Renal cortex interstitium (tissue), 11 donors: ENCODE results near the gene NUP85. TPM values are rescaled to one million over a fixed set of nuclear protein-coding genes. Genes with fewer than 3 reads are reported as not detected.
"Not testable (repeated sequence)": the region's sequence is repeated elsewhere in the genome, so short reads cannot be mapped to it uniquely, and the experiment has no call there.

Source experiments
- DNase-seq, 11 donors: peaks; one replicate each; pipeline ENCODE4 v3.0.0-alpha.2; 2013; ENCODE audit warnings: low read depth in 9 of 11, low spot score in 4 of 11; ENCODE audit errors: extremely low read depth in 1 of 11
- polyA plus RNA-seq, 3 donors: library from polyadenylated mRNA; unstranded; fragments of 120-200 nt; gene quantifications; one replicate each; pipeline ENCODE4 v1.2.1, GENCODE V29; 2013; ENCODE audit not compliant: insufficient read length in 3 of 3

NUP85 gene
- polyA plus RNA-seq, 3 donors, result 69.4 to 74.8 (median 70.6) TPM

GRCh38 chr17:75183999-75184884 is 21.2 kb upstream of the NUP85 start:
- DNase-seq, result no peak

- no peak for DNase-seq
Observed at GRCh38 chr17:75188614-75189013, 16.9 kb upstream of the NUP85 start.

GRCh38 chr17:75191584-75191983 is 13.9 kb upstream of the NUP85 start:
- DNase-seq, result no peak

GRCh38 chr17:75194879-75195278 is 10.6 kb upstream of the NUP85 start:
- DNase-seq, result no peak

GRCh38 chr17:75199886-75200618 is 5.4 kb upstream of the NUP85 start:
- DNase-seq, result no peak

- DNase-seq, result no peak
Observed at GRCh38 chr17:75205793-75206163, 299 bp downstream of the NUP85 start.

- DNase-seq, result not testable (repeated sequence)
Observed at GRCh38 chr17:75207050-75207407, 1.6 kb downstream of the NUP85 start.

GRCh38 chr17:75207760-75208159 is 2.3 kb downstream of the NUP85 start:
- no peak for DNase-seq

GRCh38 chr17:75208161-75208560 is 2.7 kb downstream of the NUP85 start:
- DNase-seq, result no peak

- DNase-seq, result no peak
Observed at GRCh38 chr17:75209061-75209460, 3.6 kb downstream of the NUP85 start.

- DNase-seq, result no peak
Observed at GRCh38 chr17:75218131-75218530, 12.7 kb downstream of the NUP85 start.

- DNase-seq, result no peak
Observed at GRCh38 chr17:75219815-75220214, 14.3 kb downstream of the NUP85 start.

GRCh38 chr17:75225016-75225415 is 19.5 kb downstream of the NUP85 start:
- no peak for DNase-seq

GRCh38 chr17:75227729-75228128 is 22.2 kb downstream of the NUP85 start:
- no peak for DNase-seq

- DNase-seq, result no peak
Observed at GRCh38 chr17:75228305-75228704, 22.8 kb downstream of the NUP85 start.

- DNase-seq, result no peak
Observed at GRCh38 chr17:75228847-75229246, 23.4 kb downstream of the NUP85 start.

GRCh38 chr17:75231071-75231470 is 25.6 kb downstream of the NUP85 start:
- DNase-seq, result no peak

- DNase-seq, result no peak
Observed at GRCh38 chr17:75231741-75232464, 26.4 kb downstream of the NUP85 start.

GRCh38 chr17:75232786-75233185 is 27.3 kb downstream of the NUP85 start:
- no peak for DNase-seq
